ENCODE results near the gene PLXDC2. TPM values are rescaled to one million over a fixed set of nuclear protein-coding genes. Genes with fewer than 3 reads are reported as not detected.

PLXDC2 gene
- total and polyA plus RNA-seq, 10 of the 15 experiments (the other 5 are each of a cell fraction or from before 2014, with no cell fraction given), result 0.05 to 1.8 (median 0.14) TPM; not detected in 2

DNA sequence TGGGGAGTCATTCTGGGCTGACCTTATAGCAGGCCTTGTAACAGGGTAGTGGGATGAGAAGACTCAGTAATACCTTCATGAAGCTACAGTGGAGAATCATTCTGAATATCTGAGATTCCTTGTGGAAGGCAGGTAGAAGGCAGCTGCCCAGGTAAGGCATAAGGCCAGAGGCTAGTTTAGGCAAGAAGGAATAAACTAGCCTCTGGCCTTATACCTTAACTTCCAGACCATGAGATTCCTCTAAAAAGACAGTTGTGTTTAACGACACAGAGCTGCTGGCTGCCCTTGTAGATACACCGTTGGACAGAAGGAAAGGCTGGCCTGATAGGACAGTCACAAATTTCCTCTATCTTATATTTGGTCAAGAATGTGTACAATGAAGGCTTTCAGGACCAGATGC is 268.2 kb downstream of the PLXDC2 start:
- SMC1A ChIA-PET (ENCODE audit: uncharacterized antibody, unreplicated experiment), result interaction anchor here (0.6 to 1.4 kb wide), 2 partner anchors 10 to 11 kb away, joined by 3 read pairs; no protein-coding TSS in a partner anchor
- POLR2A ChIA-PET, result interaction anchor here (0.6 kb wide), 2 partner anchors 66 to 317 kb away, joined by 5 read pairs; no protein-coding TSS in a partner anchor
- 22% methylated on average over 2 of the region's 2 CpGs for WGBS (ENCODE audit: insufficient coverage, insufficient replicate concordance, low lambda C conversion rate, missing lambda C conversion rate)
- CTCF ChIA-PET, result no interaction called here
- no peaks in the 10 kb centered on the region for H3K79me2 ChIP-seq (ENCODE audit: control insufficient read depth, insufficient read depth, low read length)
- no peak for TF ChIP-seq BRCA1 (IDR thresholded peaks at IDR 0.05; ENCODE audit: low read depth, low read length)
- H3K4me1 ChIP-seq (ENCODE audit: control insufficient read depth, insufficient read depth, low read length), result no peaks in the 10 kb centered on the region
- DNase-seq (ENCODE audit: low read depth, low spot score) (no peak), FAIRE-seq (no peak), ATAC-seq (no peak)
- no peak overlapping the region for H3K9ac ChIP-seq (ENCODE audit: control insufficient read depth, insufficient read depth, low read length)
- H3K4me2 ChIP-seq (ENCODE audit: control insufficient read depth, insufficient read depth), result no peak overlapping the region
- H2AFZ ChIP-seq (ENCODE audit: control insufficient read depth, low read depth, low read length), result no peak overlapping the region
- no peaks in the 10 kb centered on the region for H3K27me3 ChIP-seq (replicated peaks in 1 of 2; ENCODE audit: control insufficient read depth in 2 of 2, insufficient read depth in 2 of 2, low read length in 1 of 2)
- H3K4me3 ChIP-seq, result no peak overlapping the region
- intact Hi-C loops (cut with micrococcal nuclease; ENCODE audit: unreplicated experiment) (no loop called here), in situ Hi-C loops (cut with MboI) (no loop called here)
- RAD21 ChIA-PET (ENCODE audit: unreplicated experiment), result no interaction called here
- H3K27ac ChIP-seq (ENCODE audit: control insufficient read depth, insufficient read depth), result no peak overlapping the region
- H4K20me1 ChIP-seq (ENCODE audit: control insufficient read depth, insufficient read depth), result no peaks in the 10 kb centered on the region
- H3K36me3 ChIP-seq (ENCODE audit: control insufficient read depth in 2 of 2, insufficient read depth in 2 of 2, low read length in 1 of 2), result no peaks in the 10 kb centered on the region
- no peaks in the 10 kb centered on the region for H3K9me3 ChIP-seq (replicated peaks; ENCODE audit: control insufficient read depth, insufficient read depth, low read length)
- BruUV-seq (replicated peaks), result no TSS peak

DNA sequence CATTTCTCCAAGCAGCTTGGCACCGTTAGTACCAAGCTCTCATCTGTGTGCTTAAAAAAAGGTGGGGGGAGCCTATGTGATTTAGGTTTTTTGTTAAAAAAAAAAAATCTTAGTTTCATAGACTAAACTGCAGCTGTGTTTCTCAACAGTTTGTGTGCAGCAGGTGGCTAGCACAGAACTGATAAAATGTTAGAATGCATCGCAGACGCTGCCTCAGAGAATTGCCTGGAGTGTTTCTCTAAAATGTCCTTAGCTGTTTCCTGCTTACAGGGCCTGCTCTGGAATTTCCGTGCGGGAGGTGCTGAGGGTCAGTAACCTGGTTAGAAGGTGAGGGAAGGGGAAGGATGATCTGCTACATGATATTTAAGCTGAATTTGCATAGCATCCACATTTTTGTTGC is 268.9 kb downstream of the PLXDC2 start:
- Histone ChIP-seq H4K20me1 (ENCODE audit: control insufficient read depth, insufficient read depth) (no peaks in the 10 kb centered on the region), H3K9ac (ENCODE audit: control insufficient read depth, insufficient read depth, low read length) (no peak overlapping the region), H3K4me1 (ENCODE audit: control insufficient read depth, insufficient read depth, low read length) (no peaks in the 10 kb centered on the region), H2AFZ (ENCODE audit: control insufficient read depth, low read depth, low read length) (no peak overlapping the region), H3K9me3 (replicated peaks; ENCODE audit: control insufficient read depth, insufficient read depth, low read length) (no peaks in the 10 kb centered on the region), H3K4me2 (ENCODE audit: control insufficient read depth, insufficient read depth) (no peak overlapping the region), H3K36me3 (ENCODE audit: control insufficient read depth in 2 of 2, insufficient read depth in 2 of 2, low read length in 1 of 2) (no peaks in the 10 kb centered on the region), H3K27ac (ENCODE audit: control insufficient read depth, insufficient read depth) (no peak overlapping the region), H3K27me3 (replicated peaks in 1 of 2; ENCODE audit: control insufficient read depth in 2 of 2, insufficient read depth in 2 of 2, low read length in 1 of 2) (no peaks in the 10 kb centered on the region), H3K4me3 (no peak overlapping the region), H3K79me2 (ENCODE audit: control insufficient read depth, insufficient read depth, low read length) (no peaks in the 10 kb centered on the region)
- in situ Hi-C loops (cut with MboI), result no loop called here
- intact Hi-C loops (cut with micrococcal nuclease; ENCODE audit: unreplicated experiment), result no loop called here
- ChIA-PET POLR2A (interaction anchor here (0.6 kb wide), 2 partner anchors 66 to 318 kb away, joined by 5 read pairs; no protein-coding TSS in a partner anchor), SMC1A (ENCODE audit: uncharacterized antibody, unreplicated experiment) (interaction anchor here (0.5 to 1.4 kb wide), 3 partner anchors 10 to 143 kb away, joined by 3 to 4 read pairs (median 3); no protein-coding TSS in a partner anchor), CTCF (no interaction called here), RAD21 (ENCODE audit: unreplicated experiment) (no interaction called here)
- FAIRE-seq, result no peak
- BruUV-seq (replicated peaks), result no TSS peak
- no peak for DNase-seq (ENCODE audit: low read depth, low spot score)
- WGBS (ENCODE audit: insufficient coverage, insufficient replicate concordance, low lambda C conversion rate, missing lambda C conversion rate), result 42% methylated on average over 5 of the region's 5 CpGs
- ATAC-seq, result no peak
- TF ChIP-seq MLLT1 (IDR thresholded peaks at IDR 0.05), result no peak
- no peak for TF ChIP-seq TBL1XR1 (IDR thresholded peaks at IDR 0.05; ENCODE audit: low read depth, low read length)
- TF ChIP-seq, protein P1, sequence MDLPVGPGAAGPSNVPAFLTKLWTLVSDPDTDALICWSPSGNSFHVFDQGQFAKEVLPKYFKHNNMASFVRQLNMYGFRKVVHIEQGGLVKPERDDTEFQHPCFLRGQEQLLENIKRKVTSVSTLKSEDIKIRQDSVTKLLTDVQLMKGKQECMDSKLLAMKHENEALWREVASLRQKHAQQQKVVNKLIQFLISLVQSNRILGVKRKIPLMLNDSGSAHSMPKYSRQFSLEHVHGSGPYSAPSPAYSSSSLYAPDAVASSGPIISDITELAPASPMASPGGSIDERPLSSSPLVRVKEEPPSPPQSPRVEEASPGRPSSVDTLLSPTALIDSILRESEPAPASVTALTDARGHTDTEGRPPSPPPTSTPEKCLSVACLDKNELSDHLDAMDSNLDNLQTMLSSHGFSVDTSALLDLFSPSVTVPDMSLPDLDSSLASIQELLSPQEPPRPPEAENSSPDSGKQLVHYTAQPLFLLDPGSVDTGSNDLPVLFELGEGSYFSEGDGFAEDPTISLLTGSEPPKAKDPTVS (IDR thresholded peaks at IDR 0.05; ENCODE audit: low read depth, low read length), result no peak
- no peak for TF ChIP-seq GATAD2B (conservative IDR thresholded peaks at IDR 0.05; ENCODE audit: low read depth)
- no peak for TF ChIP-seq BACH1 (IDR thresholded peaks at IDR 0.05; ENCODE audit: borderline replicate concordance)
- TF ChIP-seq CBX3 (IDR thresholded peaks at IDR 0.05; ENCODE audit: borderline replicate concordance, low read depth), result no peak
- TF ChIP-seq RAD21 (IDR thresholded peaks at IDR 0.05; ENCODE audit: insufficient read depth, low read depth, low read length), result no peak
- no peak for TF ChIP-seq NBN (IDR thresholded peaks at IDR 0.05)
- TF ChIP-seq BMI1 (IDR thresholded peaks at IDR 0.05; ENCODE audit: borderline replicate concordance), result no peak
- TF ChIP-seq ESRRA (IDR thresholded peaks at IDR 0.05; ENCODE audit: low read length), result no peak
- TF ChIP-seq MTA2 (IDR thresholded peaks at IDR 0.05; ENCODE audit: low read depth), result no peak
- no peak for TF ChIP-seq STAT3 (IDR thresholded peaks at IDR 0.05; ENCODE audit: low read depth, low read length)
- no peak for TF ChIP-seq SUPT20H (IDR thresholded peaks at IDR 0.05; ENCODE audit: borderline replicate concordance, control insufficient read depth, low read depth, low read length)
